GM20431 (cell line): ENCODE results near the gene RMND5A.
"Not testable (repeated sequence)": the region's sequence is repeated elsewhere in the genome, so short reads cannot be mapped to it uniquely, and the experiment has no call there.

Experiments used
- in situ Hi-C: fragments of 300-500 bp; cut with MseI, MboI; formaldehyde crosslinking; loops from one replicate; pipeline ENCODE4 v1.15.0; 2020; ENCODE audit warnings: low sequenced_read_pairs; ENCODE audit not compliant: unreplicated experiment

The RMND5A gene

DNA sequence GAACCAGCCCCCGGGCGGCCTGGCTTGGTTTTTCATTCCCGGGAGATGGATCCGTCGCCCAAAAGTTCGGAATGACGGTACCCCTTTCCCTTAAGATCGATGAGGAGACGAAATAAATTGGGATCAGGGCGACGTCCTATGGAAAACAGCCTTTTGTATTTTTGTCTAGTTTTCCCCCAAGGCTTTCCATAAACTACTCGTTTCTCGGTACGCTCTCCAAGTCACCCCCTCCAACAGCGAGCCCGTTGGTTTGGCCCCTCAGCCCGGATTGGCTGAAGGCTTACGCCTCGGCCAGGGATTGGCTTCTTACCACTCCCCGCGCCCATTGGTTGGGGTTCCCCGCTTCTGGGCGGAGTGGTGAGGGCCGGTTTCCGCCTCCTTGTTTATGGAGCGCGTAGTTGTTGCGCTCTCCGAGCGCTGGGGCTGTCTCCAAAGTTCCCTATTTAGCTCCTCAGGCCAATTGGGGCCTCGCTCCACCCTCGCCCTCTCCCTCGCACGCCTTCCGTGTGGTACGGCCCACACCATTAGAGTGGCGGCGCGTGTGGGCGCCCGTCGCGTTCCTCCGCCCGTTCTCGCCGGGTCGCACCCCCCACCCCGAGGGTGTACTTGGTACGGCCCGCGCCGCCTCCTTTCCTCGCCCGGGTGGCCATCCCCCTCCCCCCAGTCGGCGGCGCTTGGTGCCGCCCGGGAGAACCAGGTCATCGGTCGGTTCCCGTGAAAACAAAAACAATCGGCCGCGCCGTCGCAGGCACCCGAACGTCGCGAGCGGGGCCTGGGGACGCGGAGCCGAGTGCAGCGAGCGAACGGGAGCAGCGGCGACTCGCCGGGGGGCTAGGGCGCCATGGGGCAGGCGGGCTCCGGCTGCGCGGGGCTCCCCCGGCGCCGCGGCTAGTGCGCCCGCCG is at the start of gene RMND5A:
Gene RMND5A, plus strand, starts transcription at position 655 of the 903 bp plus-strand sequence. CDS start 377 bp downstream, outside the sequence.
- in situ Hi-C loops: not testable (repeated sequence)

GRCh38 chr2:86671337-86671981 is 48.6 kb upstream of the RMND5A start:
- in situ Hi-C loops: no loop called here

GRCh38 chr2:86672027-86672545 is 48.0 kb upstream of the RMND5A start:
- in situ Hi-C loops: no loop called here

- in situ Hi-C loops: no loop called here
These were observed 47.1 kb upstream of the RMND5A start for GRCh38 chr2:86673011-86673410.

GRCh38 chr2:86673986-86674670 is 46.0 kb upstream of the RMND5A start:
- in situ Hi-C loops: no loop called here

DNA sequence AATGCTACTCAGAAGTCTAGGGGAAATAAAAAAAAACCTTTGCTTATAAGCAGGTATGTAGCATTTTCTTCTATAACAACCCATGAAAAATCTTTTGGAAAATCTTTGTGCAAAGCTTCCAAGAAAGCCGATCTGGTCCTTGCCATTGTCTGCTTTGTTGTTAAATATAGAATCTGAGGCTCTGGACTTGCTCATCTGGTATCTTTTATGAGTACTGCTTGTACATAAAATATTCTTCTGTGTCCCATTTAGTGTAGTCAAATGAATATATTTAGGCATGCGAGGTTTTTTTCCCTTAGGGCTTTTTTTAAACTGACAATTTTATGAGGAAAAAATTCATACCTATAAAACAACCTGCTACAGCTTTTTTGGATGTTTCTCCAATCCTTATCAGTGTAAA is 45.0 kb upstream of the RMND5A start:
- in situ Hi-C loops: no loop called here

DNA sequence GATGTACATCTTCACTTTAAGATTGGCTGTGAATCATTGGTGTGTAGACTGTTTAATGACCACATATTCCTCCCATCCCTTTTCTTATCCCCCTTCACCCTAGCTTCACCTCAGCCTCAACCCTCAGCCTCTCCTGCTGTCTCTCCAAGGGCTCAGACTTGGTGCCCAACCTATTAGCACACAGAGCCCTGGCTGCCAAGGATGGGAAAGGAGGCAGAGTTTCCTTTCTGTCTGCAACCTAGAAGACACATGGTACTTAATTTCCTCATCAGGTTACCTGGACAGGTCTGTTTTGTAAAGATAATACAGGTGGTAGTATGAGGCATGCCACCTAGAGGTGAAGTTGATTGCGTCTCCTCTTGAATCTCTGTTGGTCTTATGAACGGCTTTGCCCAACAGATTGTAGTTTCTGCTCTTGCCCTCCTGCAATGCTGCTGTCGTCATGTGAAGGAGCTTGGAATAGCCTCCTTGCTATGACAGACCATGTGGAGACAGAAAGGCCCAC is 44.5 kb upstream of the RMND5A start:
- in situ Hi-C loops: no loop called here

DNA sequence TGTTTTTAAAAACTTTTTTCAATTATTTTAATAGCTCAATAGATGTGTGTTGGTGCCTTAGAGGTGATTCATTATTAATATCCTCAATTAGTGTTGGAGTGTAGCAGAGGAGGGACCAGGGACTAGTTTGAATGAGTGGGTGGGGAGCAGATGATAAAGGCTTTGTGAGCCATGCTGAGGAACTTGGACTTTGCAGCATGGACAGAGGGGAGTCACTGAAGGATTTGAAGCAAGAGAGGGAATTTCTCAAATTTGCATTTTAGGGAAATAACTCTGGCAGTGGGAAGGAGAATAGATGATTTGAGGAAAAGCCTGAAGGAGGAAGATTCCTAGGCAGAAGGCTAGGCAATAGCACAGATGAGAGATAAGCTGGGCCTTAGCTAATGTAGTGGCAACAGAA is 42.3 kb upstream of the RMND5A start:
- in situ Hi-C loops: no loop called here

DNA sequence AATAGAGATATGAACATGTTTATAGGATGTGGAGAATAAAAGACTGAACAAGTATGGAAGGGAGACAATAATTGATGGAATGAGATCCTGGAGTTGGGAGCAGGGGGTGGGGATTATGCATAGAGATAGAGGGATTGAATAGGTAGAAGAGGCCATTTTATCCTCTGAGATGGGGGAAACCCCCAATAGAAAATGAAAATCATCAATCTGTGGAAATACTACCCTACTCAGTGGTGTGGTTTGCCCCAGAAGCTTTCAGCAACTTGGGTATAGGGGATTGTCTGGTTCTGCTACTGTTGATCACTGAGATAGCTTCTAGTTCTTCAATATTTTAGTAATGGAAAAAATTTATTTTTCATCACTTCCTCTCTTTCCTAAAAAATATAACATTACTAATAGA is 41.1 kb upstream of the RMND5A start:
- in situ Hi-C loops: no loop called here

GRCh38 chr2:86685351-86685750 is 34.7 kb upstream of the RMND5A start:
- in situ Hi-C loops: no loop called here

DNA sequence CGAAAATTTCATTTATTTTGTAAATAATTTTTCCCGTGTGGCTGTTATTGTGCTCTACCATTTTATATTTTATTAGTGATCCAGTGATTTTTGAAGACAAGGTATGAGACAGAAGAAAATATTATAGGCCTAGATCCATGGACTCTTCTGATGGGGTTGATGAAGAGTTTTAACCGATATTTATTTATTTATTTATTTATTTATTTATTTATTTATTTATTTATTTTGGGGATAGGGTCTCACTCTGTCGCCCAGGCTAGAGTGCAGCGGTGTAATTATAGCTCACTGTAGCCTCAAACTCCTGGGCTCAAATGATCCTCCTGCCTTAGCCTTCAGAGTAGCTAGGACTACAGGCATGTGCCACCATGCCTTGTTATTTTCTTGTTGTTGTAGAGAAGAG is 33.6 kb upstream of the RMND5A start:
- in situ Hi-C loops: no loop called here

GRCh38 chr2:86686905-86687304 is 33.2 kb upstream of the RMND5A start:
- in situ Hi-C loops: no loop called here

DNA sequence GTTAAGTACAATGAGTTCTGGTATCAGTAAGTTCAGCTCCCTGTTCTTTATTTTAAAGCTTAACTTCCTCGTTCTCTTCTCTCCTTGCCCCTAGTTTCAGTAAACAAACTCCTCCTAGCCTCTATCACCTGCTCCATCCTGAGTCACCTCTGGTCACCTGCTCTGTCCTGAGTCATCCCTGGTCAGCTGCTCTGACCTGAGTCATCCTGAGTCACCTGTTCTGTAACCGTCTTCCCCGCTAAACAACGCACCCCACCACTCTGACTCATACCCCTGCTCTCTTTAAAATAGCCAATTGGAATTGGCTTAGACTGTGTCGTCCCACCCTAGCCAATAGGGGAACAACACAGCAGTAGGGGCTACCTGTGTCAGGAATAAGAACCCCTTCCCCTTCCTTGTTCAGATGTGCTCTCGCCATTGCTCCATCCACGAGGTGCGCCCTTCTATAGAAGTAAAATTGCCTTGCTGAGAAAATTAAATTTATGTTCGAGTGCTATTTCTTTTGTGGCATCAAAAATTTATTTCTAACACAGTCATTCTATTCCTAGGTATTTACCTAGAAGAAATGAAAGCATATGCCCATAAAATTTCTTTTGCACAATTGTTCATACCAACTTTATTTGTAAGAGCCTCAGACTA is 24.9 kb upstream of the RMND5A start:
- in situ Hi-C loops: no loop called here

DNA sequence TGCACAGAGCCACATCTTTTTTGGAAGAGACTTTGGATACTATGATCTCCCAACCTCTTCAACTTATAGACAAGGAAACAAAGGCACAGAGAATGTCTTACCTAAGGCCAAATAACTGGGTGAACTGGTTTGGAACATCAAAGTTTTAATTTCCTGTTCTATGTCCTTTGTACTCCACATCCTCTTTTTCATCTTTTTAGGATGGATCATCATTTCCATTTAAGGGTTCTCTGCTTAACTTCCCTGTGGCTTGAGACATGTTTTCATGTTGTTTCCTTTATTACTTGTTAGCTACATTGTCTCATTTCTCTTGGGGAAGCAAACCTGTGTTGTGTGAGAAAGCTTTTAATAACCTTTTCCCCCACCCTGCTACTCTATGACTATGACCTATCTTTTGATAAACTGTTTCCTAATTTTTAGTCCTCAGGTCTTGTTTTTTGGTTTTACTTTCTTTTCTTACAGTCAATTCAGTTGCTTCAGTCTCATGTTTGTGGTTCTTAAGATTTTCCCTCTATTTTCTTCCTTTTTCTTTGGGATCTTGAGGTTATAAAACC is 22.5 kb upstream of the RMND5A start:
- in situ Hi-C loops: no loop called here

DNA sequence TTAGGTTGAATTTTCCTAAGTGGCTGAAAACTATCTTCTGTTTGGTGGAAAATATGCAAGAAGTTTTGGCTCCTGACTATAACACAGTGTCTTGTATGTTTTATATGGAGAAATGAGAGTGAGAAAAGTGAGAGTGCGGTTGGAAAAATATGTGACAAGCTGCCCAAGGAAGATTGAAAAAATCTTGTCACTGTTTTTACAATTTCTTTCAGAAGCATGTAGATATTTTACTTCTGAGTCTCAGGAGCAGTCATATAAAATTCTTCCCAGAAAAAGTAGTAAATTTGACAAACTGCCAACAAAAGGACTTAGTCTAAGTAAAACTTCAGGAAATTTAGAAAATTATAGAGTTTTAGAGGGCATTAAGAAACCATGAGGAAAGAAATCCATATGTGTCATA is 19.4 kb upstream of the RMND5A start:
- in situ Hi-C loops: no loop called here

GRCh38 chr2:86703704-86704361 is 16.3 kb upstream of the RMND5A start:
- in situ Hi-C loops: no loop called here

GRCh38 chr2:86704459-86704971 is 15.6 kb upstream of the RMND5A start:
- in situ Hi-C loops: no loop called here

DNA sequence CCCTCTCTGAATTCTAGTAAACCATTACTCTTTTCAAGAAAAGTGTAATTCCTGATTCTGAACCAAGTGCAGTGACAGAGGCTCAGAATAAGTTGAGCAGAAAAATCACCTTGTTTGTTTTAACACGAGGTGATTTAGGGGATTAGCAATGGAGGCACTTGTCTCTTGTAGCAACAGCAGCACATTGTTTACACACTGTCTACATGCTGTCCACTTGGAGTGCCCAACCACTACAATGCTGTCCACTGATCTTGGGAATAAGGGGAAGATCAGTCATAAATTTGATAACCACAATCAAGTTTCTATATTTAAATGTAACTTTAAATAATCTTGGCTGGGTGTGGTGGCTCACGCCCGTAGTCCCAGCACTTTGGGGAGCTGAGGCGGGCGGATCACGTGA is 13.9 kb upstream of the RMND5A start:
- in situ Hi-C loops: no loop called here

DNA sequence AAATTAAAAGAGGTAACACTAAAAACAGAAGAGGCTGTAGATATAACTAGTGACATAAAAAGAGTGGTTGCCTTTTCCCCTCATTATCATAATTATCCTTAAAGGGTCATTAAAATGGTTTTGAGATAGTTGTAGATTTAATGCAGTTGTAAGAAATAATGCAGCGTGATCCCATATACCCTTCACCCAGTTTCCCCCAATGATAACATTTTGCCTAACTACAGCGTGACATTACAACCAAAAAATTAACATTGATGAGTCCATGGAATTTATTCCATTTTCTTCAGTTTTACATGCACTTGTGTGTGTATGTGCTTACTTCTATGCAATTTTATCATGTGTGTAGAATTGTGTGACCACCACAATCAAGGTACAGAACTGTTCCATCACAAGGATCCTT is 13.2 kb upstream of the RMND5A start:
- in situ Hi-C loops: no loop called here
